22Rv1 (cell line): ENCODE data around the gene OLIG3.

ENCODE experiments used
- H3K27ac ChIP-seq: fragments of 450-650 bp; 2 replicates; pipeline ENCODE4 v1.5.1; 2017
- CTCF ChIP-seq: fragments of 450-650 bp; IDR thresholded peaks from 2 replicates; pipeline ENCODE4 v1.5.1; 2017; ENCODE audit warnings: mild to moderate bottlenecking
- ZFX ChIP-seq: fragments of 450-650 bp; IDR thresholded peaks from 2 replicates; pipeline ENCODE4 v1.6.1; 2017; ENCODE audit warnings: antibody characterized with exemption, borderline replicate concordance

The OLIG3 gene

GRCh38 chr6:137490006-137490905, 3.9 kb downstream of the OLIG3 start:
- no peak for TF ChIP-seq CTCF

GRCh38 chr6:137489046-137490005, 4.9 kb downstream of the OLIG3 start:
- TF ChIP-seq ZFX (no peak), CTCF (no peak)
- no peak overlapping the region for H3K27ac ChIP-seq

More at GRCh38 chr6:137490006-137490905, 3.9 kb downstream of the OLIG3 start:
- H3K27ac ChIP-seq: no peak overlapping the region

- no peak overlapping the region for H3K27ac ChIP-seq
- TF ChIP-seq CTCF (no peak), ZFX (no peak)
Observed at GRCh38 chr6:137488150-137489045, 5.8 kb downstream of the OLIG3 start.

- TF ChIP-seq CTCF: no peak
- TF ChIP-seq ZFX: no peak
- H3K27ac ChIP-seq: no peak overlapping the region
Observed at GRCh38 chr6:137487869-137488149, 6.4 kb downstream of the OLIG3 start.

- no peak for TF ChIP-seq CTCF
- no peak for TF ChIP-seq ZFX
- H3K27ac ChIP-seq: no peak overlapping the region
Observed at GRCh38 chr6:137487181-137487868, 6.9 kb downstream of the OLIG3 start.

- no peak for TF ChIP-seq CTCF
- no peak for TF ChIP-seq ZFX
- H3K27ac ChIP-seq: no peak overlapping the region
Observed at GRCh38 chr6:137486416-137486815, 7.8 kb downstream of the OLIG3 start.
